ENCODE data around the gene ALS2.
A peak's percentile ranks its signal among the peaks of the same experiment; 100 is the strongest.
"Not testable (repeated sequence)": the region's sequence is repeated elsewhere in the genome, so short reads cannot be mapped to it uniquely, and the experiment has no call there.

ALS2 gene

DNA sequence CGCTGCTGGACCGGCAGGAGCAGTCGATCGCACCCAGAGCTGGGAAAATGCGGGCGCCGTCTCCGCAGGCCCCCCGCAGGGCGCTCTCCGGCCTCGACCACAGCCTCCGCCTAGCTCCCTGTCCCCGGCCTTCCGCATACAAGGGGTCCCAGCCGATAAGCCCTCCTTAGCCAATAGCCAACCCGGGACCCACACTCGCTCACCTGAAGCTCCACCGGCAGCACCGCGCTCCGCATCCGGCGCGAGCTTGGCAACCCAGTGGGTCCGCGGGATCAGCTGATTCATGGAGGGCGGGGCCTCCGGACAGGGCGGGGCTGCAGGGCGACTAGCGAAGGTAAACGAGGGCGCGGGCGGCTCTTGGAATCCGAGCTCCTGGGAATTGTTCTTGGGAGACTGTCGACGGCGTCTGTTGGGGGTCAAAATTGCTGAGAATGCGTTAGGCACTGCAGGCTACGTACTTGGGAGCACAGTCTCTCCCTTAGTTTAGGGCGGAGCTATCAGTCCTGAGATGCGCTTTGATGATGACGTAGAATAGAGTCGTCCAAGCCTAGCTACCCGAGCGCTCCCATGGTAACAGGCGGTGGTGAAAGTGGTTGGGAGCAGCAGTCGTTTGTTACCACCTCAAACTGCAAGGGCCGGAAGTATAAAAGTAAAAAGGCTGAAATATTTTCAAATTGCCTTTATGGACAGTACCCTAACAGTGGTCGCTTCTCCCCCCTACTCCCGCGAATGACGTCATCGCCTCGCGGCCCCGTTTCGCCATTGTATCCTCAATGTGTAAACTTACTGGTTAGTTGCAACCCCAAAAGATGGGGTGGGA, at the start of gene ALS2:
Gene ALS2, minus strand, starts transcription at position 260 of the 820 bp plus-strand sequence. CDS start 12,048 bp downstream, outside the sequence.
- peak; percentile 88 for DNase-seq (ENCODE audit: low read depth)

DNA sequence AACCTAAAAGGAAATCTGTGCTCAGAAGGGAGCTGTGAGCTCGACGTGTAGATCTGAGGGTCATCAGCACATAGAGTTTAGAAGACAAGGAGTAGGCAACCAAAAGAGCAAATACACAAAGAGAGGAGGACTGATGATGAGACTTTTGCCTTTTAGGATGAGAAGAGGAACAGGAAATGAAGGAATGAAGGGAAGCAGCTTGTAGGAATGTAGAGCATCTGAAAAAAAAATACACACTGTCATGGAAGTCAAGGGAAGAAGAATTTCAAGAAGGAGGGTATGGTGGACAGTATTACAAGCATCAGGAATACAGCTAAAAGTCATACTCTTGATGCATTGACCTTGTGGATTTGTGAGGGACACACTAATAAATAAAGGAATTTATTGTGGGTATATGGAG, 47.5 kb upstream of the ALS2 start:
- no peak for DNase-seq (ENCODE audit: low read depth)

DNA sequence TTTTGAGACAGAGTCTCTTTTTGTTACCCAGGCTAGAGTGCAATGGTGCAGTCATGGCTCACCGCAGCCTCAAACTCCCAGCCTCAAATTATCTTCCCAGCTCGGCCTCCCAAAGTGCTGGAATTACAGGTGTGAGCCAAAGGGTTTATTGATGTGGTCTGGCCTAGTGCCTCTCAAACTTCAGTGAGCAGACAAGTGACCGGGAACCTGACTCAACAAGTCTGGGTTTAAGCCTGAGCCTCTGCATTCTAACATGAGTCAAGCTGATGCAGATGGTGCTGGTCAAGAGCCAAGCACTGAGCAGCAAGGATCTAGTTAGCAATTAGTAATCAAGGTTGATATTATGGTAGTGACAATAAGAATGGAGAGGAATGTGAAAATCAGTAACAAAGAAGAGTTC, 46.9 kb upstream of the ALS2 start:
- DNase-seq (ENCODE audit: low read depth) = no peak

- DNase-seq (ENCODE audit: low read depth) = no peak
Observed at GRCh38 chr2:201824212-201824611, 43.5 kb upstream of the ALS2 start.

- no peak for DNase-seq (ENCODE audit: low read depth)
Observed at GRCh38 chr2:201821080-201821479, 40.3 kb upstream of the ALS2 start.

DNA sequence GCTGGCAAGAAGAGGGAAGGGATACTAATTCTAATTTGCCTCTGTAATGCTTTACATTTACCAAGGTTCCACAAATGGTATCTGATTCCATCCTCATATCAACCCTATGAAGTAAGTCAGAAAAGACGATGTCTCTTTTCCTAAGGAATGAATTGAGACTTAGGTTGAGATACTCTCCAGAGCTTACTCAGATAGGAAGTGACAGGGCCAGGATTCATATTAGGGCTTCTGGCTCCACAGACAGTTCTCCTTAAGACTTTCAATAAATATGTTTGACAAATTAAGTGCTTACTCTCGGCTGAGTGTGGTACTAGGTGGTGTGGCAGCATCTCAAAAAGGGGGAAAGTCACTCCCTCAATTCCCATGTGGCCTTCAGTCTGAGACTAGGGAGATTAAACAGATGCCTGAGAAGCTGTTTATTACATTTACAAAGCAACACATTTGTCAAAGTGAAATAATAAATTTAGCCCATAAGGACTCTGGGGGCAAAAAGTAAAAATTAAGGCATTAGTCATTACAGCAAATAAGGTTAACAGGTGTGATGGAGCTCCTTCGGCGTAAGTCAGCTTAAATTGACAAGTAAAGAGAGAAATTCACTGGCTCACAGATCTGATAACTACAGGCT, 39.8 kb upstream of the ALS2 start:
- DNase-seq (ENCODE audit: low read depth) = no peak

DNA sequence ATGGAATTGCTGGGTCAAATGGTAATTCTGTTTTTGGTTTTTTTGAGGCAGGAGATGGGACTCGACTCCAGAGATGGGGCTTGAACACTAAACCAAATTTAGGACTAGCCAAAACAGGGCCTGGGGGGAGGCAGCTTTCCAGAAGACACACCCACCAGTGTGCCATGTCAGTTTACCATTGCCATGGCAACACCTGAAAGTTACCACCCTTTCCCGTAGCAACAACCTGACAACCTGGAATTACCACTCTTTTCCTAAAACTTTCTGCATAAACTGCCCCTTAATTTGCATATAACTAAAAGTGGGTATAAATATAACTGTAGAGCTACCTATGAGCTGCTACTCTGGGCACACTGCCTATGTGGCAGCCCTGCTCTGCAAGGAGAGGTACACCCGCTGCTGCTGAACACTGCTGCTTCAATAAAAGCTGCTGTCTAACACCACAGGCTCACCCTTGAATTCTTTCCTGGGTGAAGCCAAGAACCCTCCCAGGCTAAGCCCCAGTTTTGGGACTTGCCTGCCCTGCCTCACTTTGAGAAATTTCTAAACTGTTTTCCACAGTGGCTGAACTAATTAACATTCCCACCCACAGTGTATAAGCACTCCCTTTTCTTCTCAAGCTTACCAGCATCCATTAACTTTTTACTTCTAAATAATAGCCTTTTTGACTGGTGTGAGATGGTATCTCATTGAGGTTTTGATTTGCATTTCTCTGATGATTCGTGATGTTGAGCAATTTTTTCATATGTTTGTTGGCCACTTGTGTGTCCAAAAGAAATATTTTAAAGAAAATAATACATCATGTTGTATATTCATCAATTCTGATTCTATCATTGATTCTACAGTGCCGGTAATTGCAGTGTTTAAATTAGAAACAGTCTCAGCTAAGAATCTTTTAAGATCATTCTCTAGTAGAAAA, 36.2 kb upstream of the ALS2 start:
- DNase-seq (ENCODE audit: low read depth) = no peak

- DNase-seq (ENCODE audit: low read depth) = no peak
Observed at GRCh38 chr2:201813996-201814760, 33.4 kb upstream of the ALS2 start.

DNA sequence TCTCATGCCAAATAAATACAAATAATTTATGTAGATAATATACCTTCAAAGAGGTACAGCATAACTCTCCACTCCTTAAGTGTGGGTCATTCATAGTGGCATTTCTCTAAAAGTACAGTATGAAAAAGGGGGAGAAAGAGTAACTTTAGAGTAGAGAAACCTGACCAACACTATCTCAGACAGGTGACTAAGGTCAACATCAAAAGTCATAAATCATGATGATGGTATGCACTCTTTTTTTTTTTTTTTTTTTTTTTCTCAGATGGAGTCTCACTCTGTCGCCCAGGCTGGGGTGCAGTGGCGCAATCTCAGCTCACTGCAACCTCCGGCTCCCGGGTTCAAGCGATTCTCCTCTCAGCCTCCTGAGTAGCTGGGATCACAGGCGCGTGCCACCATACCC, 29.9 kb upstream of the ALS2 start:
- not testable (repeated sequence) for DNase-seq (ENCODE audit: low read depth)

GRCh38 chr2:201809633-201810032, 28.9 kb upstream of the ALS2 start:
- DNase-seq (ENCODE audit: low read depth) = no peak

DNA sequence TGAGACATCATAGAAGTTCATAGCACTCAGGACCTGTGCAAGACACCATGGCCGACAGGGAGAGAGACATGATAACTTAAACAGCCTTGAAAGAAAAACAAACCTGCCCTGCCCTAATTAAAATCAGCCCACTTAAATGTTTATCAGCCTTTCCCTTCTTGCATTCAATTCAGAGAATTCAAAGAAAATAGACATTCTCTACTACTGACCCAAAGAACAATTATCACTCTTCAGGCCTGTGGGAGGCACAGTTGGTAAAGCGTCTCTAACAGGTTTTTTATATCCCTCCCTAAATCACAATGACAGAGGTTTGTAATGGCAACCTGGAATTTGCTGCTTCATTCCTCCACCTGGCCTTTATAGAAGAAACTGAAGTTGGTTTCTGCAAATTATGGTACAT, 27.3 kb upstream of the ALS2 start:
- DNase-seq (ENCODE audit: low read depth) = no peak

GRCh38 chr2:201807452-201807999, 26.8 kb upstream of the ALS2 start:
- DNase-seq (ENCODE audit: low read depth) = no peak

DNA sequence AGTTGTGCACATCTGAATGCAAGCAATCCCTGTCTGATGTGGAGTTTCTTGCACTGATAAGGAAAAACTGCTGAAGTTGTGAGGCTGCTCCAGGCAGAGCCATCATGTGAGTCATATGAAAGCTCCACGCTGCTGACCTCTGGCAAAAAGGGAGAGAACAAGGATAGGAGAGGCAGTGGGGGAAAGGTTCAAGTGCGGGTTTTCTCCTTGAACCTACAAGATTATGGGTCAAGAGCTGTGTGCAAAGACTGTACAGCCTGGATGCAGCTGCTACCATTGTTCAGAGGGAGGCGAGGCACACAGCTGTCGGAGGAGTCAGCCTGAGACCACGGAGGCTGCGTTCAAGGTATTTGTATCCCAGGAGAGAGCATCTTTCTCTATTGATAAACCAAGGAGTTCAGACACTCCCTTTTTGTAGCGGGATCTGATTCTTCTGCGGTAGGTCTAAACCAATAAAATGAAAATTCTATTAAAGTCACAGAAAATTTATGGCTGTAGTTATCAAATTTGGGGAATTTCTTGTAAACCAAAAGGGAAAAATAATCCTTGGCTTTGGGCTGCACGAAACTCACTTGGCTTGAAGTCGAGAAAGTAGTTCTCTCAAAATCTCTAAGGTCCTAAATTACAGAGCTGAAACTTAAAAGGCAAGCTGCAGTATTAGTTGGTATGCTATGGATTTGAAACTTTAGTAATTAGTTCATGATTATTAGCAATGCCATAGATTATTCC, 25.9 kb upstream of the ALS2 start, which contains the start of gene CDK15:
Gene CDK15, plus strand, starts transcription at position 96 of the 729 bp plus-strand sequence. Its CDS starts 128 bp downstream, at position 224.
- no peak for DNase-seq (ENCODE audit: low read depth)

DNA sequence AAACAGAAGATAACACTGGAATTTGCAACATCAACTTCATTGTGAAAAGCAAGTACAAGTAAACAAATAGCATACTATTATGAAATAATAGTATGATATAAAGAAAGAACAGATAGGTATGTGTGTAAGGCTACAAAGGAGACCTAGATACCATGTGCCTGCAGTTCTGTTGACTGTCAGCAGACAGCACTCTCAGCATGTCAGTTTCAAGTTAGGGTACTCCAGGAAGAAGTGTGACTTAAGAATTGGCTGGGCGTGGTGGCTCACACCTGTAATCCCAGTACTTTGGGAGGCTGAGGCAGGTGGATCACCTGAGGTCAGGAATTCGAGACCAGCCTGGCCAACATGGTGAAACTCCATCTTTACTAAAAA, 18.2 kb upstream of the ALS2 start:
- DNase-seq (ENCODE audit: low read depth) = not testable (repeated sequence)

DNA sequence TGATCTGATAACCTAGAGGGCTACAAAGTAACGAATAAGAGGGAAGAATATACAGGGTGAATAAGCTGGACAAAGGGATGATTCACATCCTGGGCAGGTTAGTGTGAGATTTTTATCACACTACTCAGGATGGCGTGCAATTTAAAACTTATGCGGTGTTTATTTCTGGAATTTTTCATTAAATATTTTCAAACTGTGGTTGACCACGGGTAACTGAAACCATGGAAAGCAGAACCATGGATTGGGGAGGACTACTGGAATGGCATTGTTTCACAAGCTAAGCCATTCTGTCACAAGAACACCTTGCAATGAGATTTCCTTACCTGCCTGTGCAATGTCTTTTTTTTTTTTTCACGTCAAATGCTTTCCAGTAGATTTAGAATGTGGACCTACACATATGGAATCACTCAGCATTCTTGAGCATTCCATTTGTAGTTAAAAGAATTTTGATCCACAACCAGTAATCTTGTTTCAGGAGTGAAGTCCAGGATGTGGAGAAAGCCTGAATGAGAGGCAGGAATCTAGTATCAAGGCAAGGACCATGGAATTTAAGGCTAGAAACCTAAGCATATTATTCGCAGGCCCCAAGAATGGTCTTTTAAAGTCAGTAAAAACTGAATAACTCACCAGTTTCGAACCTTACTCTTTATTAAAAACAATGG, 17.6 kb upstream of the ALS2 start:
- no peak for DNase-seq (ENCODE audit: low read depth)

- no peak for DNase-seq (ENCODE audit: low read depth)
Observed at GRCh38 chr2:201797175-201797840, 16.6 kb upstream of the ALS2 start.

- DNase-seq (ENCODE audit: low read depth) = no peak
Observed at GRCh38 chr2:201796478-201796865, 15.7 kb upstream of the ALS2 start.

GRCh38 chr2:201795607-201796477, 15.1 kb upstream of the ALS2 start:
- no peak for DNase-seq (ENCODE audit: low read depth)

GRCh38 chr2:201794294-201794693, 13.6 kb upstream of the ALS2 start:
- no peak for DNase-seq (ENCODE audit: low read depth)
